ENCODE measurements around the gene CDK18.

GRCh38 chr1:205481629-205482151, 22.8 kb upstream of the CDK18 start:
- TF ChIP-seq, protein P1, sequence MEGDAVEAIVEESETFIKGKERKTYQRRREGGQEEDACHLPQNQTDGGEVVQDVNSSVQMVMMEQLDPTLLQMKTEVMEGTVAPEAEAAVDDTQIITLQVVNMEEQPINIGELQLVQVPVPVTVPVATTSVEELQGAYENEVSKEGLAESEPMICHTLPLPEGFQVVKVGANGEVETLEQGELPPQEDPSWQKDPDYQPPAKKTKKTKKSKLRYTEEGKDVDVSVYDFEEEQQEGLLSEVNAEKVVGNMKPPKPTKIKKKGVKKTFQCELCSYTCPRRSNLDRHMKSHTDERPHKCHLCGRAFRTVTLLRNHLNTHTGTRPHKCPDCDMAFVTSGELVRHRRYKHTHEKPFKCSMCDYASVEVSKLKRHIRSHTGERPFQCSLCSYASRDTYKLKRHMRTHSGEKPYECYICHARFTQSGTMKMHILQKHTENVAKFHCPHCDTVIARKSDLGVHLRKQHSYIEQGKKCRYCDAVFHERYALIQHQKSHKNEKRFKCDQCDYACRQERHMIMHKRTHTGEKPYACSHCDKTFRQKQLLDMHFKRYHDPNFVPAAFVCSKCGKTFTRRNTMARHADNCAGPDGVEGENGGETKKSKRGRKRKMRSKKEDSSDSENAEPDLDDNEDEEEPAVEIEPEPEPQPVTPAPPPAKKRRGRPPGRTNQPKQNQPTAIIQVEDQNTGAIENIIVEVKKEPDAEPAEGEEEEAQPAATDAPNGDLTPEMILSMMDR (IDR thresholded peaks at IDR 0.05; ENCODE audit: low read length) = no peak
- TF ChIP-seq EZH2phosphoT487 (IDR thresholded peaks at IDR 0.05; ENCODE audit: low read length) = no peak
